Measurements from ENCODE around the gene DYTN. TPM values are rescaled to one million over a fixed set of nuclear protein-coding genes. Genes with fewer than 3 reads are reported as not detected.
A peak's percentile ranks its signal among the peaks of the same experiment; 100 is the strongest.

Gene DYTN, protein sequence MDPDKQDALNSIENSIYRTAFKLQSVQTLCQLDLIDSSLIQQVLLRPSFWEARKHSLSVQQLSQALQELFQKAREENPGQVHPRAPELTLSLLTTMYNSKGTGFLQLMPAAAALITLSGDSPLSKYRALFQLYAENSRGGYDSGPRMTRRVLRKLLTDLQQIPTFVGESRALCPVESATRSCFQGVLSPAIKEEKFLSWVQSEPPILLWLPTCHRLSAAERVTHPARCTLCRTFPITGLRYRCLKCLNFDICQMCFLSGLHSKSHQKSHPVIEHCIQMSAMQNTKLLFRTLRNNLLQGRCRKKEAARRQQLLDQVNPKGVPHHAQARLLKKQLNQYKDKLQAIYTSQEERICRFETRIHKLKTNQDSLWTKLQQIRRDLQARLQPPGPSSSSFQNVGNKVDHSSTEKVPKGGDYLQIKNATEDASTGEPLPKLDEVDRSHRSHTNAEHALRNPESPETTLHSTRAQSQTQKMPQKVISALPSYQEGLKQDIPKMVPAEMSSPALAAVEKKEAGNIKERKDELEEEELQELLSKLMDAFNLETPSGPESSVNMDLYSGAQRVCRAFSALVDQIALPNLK
- total RNA-seq (not detected), total RNA-seq (0 to 0.43 (median 0) reads per million in 172 experiments)
- polyA plus RNA-seq (2013, experiment 1 of 2): not detected
- polyA plus RNA-seq (2013, experiment 2 of 2): not detected

DNA sequence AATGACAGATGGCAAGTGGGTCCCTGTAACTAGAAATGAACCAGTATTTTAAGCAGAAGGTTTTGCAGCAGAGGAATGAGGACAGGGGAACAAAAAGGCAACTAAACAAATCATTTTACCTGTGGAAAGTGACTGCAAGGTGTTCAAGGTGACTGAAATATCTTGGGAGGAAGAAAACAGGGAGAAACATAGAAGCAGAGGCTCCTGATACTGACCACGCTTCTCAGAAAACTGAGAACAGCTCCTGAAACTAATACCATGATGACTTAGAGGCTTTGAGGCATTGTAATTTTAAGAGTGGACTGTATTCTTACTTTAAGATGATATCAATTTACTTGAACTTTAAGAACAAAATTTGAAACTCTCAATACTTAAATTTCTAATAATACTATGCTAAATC, at the start of gene DYTN:
Gene DYTN (minus strand): TSS at position 101 of the 400 bp plus-strand sequence. CDS start 117 bp downstream, outside the sequence.
- H3K27me3 ChIP-seq (ENCODE audit: control insufficient read depth in 1 of 2, insufficient read depth in 2 of 2, low read length in 2 of 2): peaks cover 4 to 5% of the 10 kb centered on the region in 2 experiments
- no peak for DNase-seq
- ChIA-PET CTCF (no interaction called here), POLR2A (no interaction called here)
- H3K27ac ChIP-seq (ENCODE audit: low read depth in 1 of 2, low read length in 2 of 2): no peak within 1 kb of the TSS
- H3K36me3 ChIP-seq (ENCODE audit: insufficient read depth, low read length): no peaks in the 10 kb centered on the region
- H3K4me1 Mint-ChIP-seq (ENCODE audit: low read depth): no peaks in the 10 kb centered on the region
- H3K9me3 ChIP-seq (ENCODE audit: control insufficient read depth in 1 of 2, insufficient read depth in 1 of 2, low read length in 2 of 2): no peaks in the 10 kb centered on the region
- no peak within 1 kb of the TSS for H3K27ac Mint-ChIP-seq
- peaks cover 3% of the 10 kb centered on the region for H3K9me3 Mint-ChIP-seq
- H3K36me3 Mint-ChIP-seq (ENCODE audit: low read depth): no peaks in the 10 kb centered on the region
- TF ChIP-seq, protein P1, sequence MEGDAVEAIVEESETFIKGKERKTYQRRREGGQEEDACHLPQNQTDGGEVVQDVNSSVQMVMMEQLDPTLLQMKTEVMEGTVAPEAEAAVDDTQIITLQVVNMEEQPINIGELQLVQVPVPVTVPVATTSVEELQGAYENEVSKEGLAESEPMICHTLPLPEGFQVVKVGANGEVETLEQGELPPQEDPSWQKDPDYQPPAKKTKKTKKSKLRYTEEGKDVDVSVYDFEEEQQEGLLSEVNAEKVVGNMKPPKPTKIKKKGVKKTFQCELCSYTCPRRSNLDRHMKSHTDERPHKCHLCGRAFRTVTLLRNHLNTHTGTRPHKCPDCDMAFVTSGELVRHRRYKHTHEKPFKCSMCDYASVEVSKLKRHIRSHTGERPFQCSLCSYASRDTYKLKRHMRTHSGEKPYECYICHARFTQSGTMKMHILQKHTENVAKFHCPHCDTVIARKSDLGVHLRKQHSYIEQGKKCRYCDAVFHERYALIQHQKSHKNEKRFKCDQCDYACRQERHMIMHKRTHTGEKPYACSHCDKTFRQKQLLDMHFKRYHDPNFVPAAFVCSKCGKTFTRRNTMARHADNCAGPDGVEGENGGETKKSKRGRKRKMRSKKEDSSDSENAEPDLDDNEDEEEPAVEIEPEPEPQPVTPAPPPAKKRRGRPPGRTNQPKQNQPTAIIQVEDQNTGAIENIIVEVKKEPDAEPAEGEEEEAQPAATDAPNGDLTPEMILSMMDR (IDR thresholded peaks at IDR 0.05): no peak
- intact Hi-C loops (cut with DNase I, micrococcal nuclease): no loop called here
- no peaks in the 10 kb centered on the region for H3K4me1 ChIP-seq (ENCODE audit: insufficient read depth, low read length)
- no peak for ATAC-seq (ENCODE audit: poor library complexity)
- peaks cover 37% of the 10 kb centered on the region for H3K27me3 Mint-ChIP-seq
- H3K4me3 Mint-ChIP-seq: no peak within 1 kb of the TSS
- no peak within 1 kb of the TSS for H3K4me3 ChIP-seq (ENCODE audit: low read length)

DNA sequence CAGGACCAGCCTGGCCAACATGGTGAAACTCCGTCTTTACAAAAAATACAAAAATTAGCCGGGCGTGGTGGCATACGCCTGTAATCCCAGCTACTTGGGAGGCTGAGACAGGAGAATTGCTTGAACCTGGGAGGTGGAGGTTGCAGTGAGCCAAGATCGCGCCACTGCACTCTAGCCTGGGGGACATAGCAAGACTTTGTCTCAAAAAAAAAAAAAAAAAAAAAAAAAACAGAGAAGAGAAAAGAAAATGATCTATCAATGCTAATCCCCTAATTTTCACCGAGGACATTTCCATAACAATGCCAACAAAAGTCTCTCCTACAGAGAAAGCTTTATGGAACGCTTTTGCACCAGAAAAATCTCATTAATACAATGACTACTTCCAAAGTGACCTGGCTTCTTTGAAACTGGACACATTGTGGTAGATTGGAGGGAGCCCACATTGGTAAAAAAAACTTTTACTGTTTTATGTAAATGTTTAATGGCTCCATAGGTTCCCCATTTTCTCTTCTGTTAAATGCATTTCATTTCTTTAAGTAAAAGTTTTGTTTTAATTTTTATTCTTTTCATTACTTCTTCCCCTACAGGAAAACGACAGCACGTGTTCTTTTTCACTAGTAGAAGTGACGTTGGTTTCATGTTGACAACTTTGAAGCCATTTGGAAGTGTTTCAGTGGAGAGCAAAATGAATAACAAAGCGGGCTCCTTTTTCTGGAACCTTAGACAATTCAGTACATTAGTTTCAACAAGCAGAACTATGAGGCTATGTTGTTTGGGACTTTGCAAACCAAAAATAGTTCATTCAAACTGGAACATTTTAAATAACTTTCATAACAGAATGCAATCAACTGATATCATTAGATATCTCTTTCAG, 48.1 kb upstream of the DYTN start:
- no peak for DNase-seq
- H3K36me3 Mint-ChIP-seq (ENCODE audit: low read depth): peaks cover 50% of the 10 kb centered on the region
- H3K4me1 ChIP-seq (ENCODE audit: insufficient read depth, low read length): peaks cover 16% of the 10 kb centered on the region
- intact Hi-C loops (cut with DNase I, micrococcal nuclease): loop anchor here (5.0 to 10.0 kb wide), 6 partner anchors 396 to 1491 kb away; partner anchors contain the start of genes IDH1 (in 1 of the 2), INO80D (in 1 of the 2) and ZDBF2 (in 1 of the 2)
- ChIA-PET CTCF (interaction anchor here (0.9 to 1.1 kb wide), 2 partner anchors 34 to 859 kb away, joined by 3 read pairs; partner anchors contain the start of gene METTL21A), POLR2A (interaction anchor here (0.7 to 1.8 kb wide), 12 partner anchors 16 to 942 kb away, joined by 3 to 20 read pairs (median 4); partner anchors contain the start of genes CREB1 and KLF7)
- H3K4me3 ChIP-seq (ENCODE audit: low read length): peak overlapping the region; percentile 71
- peaks cover 53% of the 10 kb centered on the region for H3K4me1 Mint-ChIP-seq (ENCODE audit: low read depth)
- ATAC-seq (ENCODE audit: poor library complexity): no peak
- peak overlapping the region; percentile 96 for H3K4me3 Mint-ChIP-seq
- H3K27ac ChIP-seq (ENCODE audit: low read depth in 1 of 2, low read length in 2 of 2): peak overlapping the region; percentile 80 to 85
- peaks cover 29% of the 10 kb centered on the region for H3K36me3 ChIP-seq (ENCODE audit: insufficient read depth, low read length)
- TF ChIP-seq, protein P1 (IDR thresholded peaks at IDR 0.05): no peak
- H3K27me3 ChIP-seq (ENCODE audit: control insufficient read depth in 1 of 2, insufficient read depth in 2 of 2, low read length in 2 of 2): peaks cover 0 to 10% of the 10 kb centered on the region in 2 experiments
- H3K27me3 Mint-ChIP-seq: peaks cover 5% of the 10 kb centered on the region
- peak overlapping the region; percentile 97 for H3K27ac Mint-ChIP-seq
- no peaks in the 10 kb centered on the region for H3K9me3 Mint-ChIP-seq
- H3K9me3 ChIP-seq (ENCODE audit: control insufficient read depth in 1 of 2, insufficient read depth in 1 of 2, low read length in 2 of 2): no peaks in the 10 kb centered on the region
